ENCODE results near the gene IQCK.

- TF ChIP-seq, protein P1, sequence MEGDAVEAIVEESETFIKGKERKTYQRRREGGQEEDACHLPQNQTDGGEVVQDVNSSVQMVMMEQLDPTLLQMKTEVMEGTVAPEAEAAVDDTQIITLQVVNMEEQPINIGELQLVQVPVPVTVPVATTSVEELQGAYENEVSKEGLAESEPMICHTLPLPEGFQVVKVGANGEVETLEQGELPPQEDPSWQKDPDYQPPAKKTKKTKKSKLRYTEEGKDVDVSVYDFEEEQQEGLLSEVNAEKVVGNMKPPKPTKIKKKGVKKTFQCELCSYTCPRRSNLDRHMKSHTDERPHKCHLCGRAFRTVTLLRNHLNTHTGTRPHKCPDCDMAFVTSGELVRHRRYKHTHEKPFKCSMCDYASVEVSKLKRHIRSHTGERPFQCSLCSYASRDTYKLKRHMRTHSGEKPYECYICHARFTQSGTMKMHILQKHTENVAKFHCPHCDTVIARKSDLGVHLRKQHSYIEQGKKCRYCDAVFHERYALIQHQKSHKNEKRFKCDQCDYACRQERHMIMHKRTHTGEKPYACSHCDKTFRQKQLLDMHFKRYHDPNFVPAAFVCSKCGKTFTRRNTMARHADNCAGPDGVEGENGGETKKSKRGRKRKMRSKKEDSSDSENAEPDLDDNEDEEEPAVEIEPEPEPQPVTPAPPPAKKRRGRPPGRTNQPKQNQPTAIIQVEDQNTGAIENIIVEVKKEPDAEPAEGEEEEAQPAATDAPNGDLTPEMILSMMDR (IDR thresholded peaks at IDR 0.05), result no peak
- TF ChIP-seq POLR2A (IDR thresholded peaks at IDR 0.05), result no peak
- no peak for TF ChIP-seq POLR2AphosphoS5 (IDR thresholded peaks at IDR 0.05)
- TF ChIP-seq EP300 (IDR thresholded peaks at IDR 0.05), result no peak
Observed at GRCh38 chr16:19817122-19817521, 99.1 kb downstream of the IQCK start.

Measured in upper lobe of left lung (tissue), 4 donors.